Esophagus squamous epithelium (tissue), 4 donors: ENCODE results near the gene GNAI1.

Experiments used
- CTCF ChIP-seq, 6 experiments: fragments of 450-650 bp in 4 of 6; fragments of 200-600 bp in 2 of 6; sonication (generic) in 2 of 6; IDR thresholded peaks; one replicate each; pipeline ENCODE4 v1.5.1; 2016 to 2019; ENCODE audit warnings: antibody characterized with exemption in 6 of 6, mild to moderate bottlenecking in 4 of 6, moderate library complexity in 4 of 6
- POLR2A ChIP-seq, 4 donors: fragments of 450-650 bp; IDR thresholded peaks; one replicate each; pipeline ENCODE4 v1.6.1; 2017; ENCODE audit warnings: antibody characterized with exemption in 4 of 4, mild to moderate bottlenecking in 4 of 4, moderate library complexity in 3 of 4

DNA sequence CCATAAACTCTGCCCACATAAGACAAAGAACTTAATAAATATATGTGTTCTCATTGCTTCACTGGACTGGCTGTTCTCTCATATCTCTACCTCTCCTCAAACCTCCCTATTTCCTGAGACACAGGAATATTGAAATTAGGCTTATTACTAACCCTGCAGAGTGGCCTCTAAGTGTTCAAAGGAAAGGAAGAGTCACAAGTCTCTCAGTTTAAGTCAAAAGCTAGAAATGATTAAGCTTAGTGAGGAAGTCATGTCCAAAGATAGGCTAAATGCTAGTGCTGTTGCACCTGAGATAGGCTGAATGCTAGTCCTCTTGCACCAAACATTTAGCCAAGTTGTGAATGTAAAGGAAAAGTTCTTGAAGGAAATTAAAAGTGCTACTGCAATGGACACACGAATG lies 41.1 kb downstream of the GNAI1 start:
- TF ChIP-seq CTCF (IDR thresholded peaks at IDR 0.05) (no peak), POLR2A (IDR thresholded peaks at IDR 0.05) (no peak)
